Natural killer cell treated with Interleukin-12 subunit alpha and Interleukin-12 subunit beta and Interleukin-15 and Interleukin-18, amount 100 ng/mL, for 72 hours (primary cell): ENCODE data around the gene MAGI1. TPM values are rescaled to one million over a fixed set of nuclear protein-coding genes. Genes with fewer than 3 reads are reported as not detected.

Source experiments
- ATAC-seq, 2 donors: fragments of 150-1000 bp; cut with Tn5 transposase in 1 of 2; sonication (Bioruptor Pico), chemical (Tn5 transposase) in 1 of 2; 2 replicates each; pipeline ENCODE4 v1.10.0; 2021
- DNase-seq: peaks from one replicate; pipeline ENCODE4 v3.0.0; 2022; ENCODE audit warnings: low spot score
- H3K27ac Mint-ChIP-seq, 2 donors: 1 replicate in 1 of 2; 2 replicates in 1 of 2; pipeline ENCODE4 v1.8.0; 2022; ENCODE audit warnings: mixed read lengths in 2 of 2, mild to moderate bottlenecking in 1 of 2, moderate library complexity in 1 of 2
- H3K27me3 Mint-ChIP-seq, 2 donors: 1 replicate in 1 of 2; 2 replicates in 1 of 2; pipeline ENCODE4 v1.8.0; 2022; ENCODE audit warnings: mixed read lengths in 2 of 2
- H3K36me3 Mint-ChIP-seq: one replicate; pipeline ENCODE4 v1.8.0; 2022; ENCODE audit warnings: mixed read lengths
- H3K4me1 Mint-ChIP-seq, 2 donors: 1 replicate in 1 of 2; 2 replicates in 1 of 2; pipeline ENCODE4 v1.8.0; 2022; ENCODE audit warnings: low read depth in 2 of 2, mixed read lengths in 2 of 2, mild to moderate bottlenecking in 1 of 2
- H3K4me3 Mint-ChIP-seq: one replicate; pipeline ENCODE4 v1.8.0; 2022; ENCODE audit warnings: mixed read lengths
- H3K9me3 Mint-ChIP-seq: 2 replicates; pipeline ENCODE4 v1.8.0; 2022; ENCODE audit warnings: mixed read lengths
- total RNA-seq, 2 donors: library from RNA; stranded (reverse); gene quantifications; one replicate each; pipeline ENCODE4 v1.2.3, GENCODE V29; 2022

The MAGI1 gene
- total RNA-seq, 2 donors from 2014 or later, result not detected

- DNase-seq, result no peak
- no peak overlapping the region for H3K27ac Mint-ChIP-seq
These were observed 365.6 kb downstream of the MAGI1 start for GRCh38 chr3:65672871-65673815.

GRCh38 chr3:65672061-65672460 lies 366.7 kb downstream of the MAGI1 start:
- no peaks in the 10 kb centered on the region for H3K36me3 Mint-ChIP-seq
- H3K9me3 Mint-ChIP-seq, result no peaks in the 10 kb centered on the region
- ATAC-seq, result no peak
- no peak for DNase-seq
- H3K27me3 Mint-ChIP-seq, result no peaks in the 10 kb centered on the region
- H3K27ac Mint-ChIP-seq, result no peak overlapping the region
- no peak overlapping the region for H3K4me3 Mint-ChIP-seq
- H3K4me1 Mint-ChIP-seq, result no peaks in the 10 kb centered on the region

More at GRCh38 chr3:65672871-65673815, 365.6 kb downstream of the MAGI1 start:
- Mint-ChIP-seq H3K4me3 (no peak overlapping the region), H3K9me3 (no peaks in the 10 kb centered on the region), H3K36me3 (no peaks in the 10 kb centered on the region), H3K4me1 (no peaks in the 10 kb centered on the region), H3K27me3 (no peaks in the 10 kb centered on the region)
- no peak for ATAC-seq

- no peaks in the 10 kb centered on the region for H3K36me3 Mint-ChIP-seq
- H3K4me3 Mint-ChIP-seq, result no peak overlapping the region
- no peaks in the 10 kb centered on the region for H3K9me3 Mint-ChIP-seq
- no peaks in the 10 kb centered on the region for H3K4me1 Mint-ChIP-seq
- no peak for ATAC-seq
- no peaks in the 10 kb centered on the region for H3K27me3 Mint-ChIP-seq
- DNase-seq, result no peak
- H3K27ac Mint-ChIP-seq, result no peak overlapping the region
These were observed 367.7 kb downstream of the MAGI1 start for GRCh38 chr3:65671004-65671403.

- H3K4me1 Mint-ChIP-seq, result no peaks in the 10 kb centered on the region
- H3K27ac Mint-ChIP-seq, result no peak overlapping the region
- no peaks in the 10 kb centered on the region for H3K9me3 Mint-ChIP-seq
- DNase-seq (no peak), ATAC-seq (no peak)
- no peak overlapping the region for H3K4me3 Mint-ChIP-seq
- no peaks in the 10 kb centered on the region for H3K36me3 Mint-ChIP-seq
- no peaks in the 10 kb centered on the region for H3K27me3 Mint-ChIP-seq
These were observed 369.4 kb downstream of the MAGI1 start for GRCh38 chr3:65669163-65669875.

- Mint-ChIP-seq H3K36me3 (no peaks in the 10 kb centered on the region), H3K27ac (no peak overlapping the region), H3K4me3 (no peak overlapping the region), H3K27me3 (no peaks in the 10 kb centered on the region), H3K4me1 (no peaks in the 10 kb centered on the region), H3K9me3 (no peaks in the 10 kb centered on the region)
- no peak for ATAC-seq
- no peak for DNase-seq
These were observed 370.8 kb downstream of the MAGI1 start for GRCh38 chr3:65667963-65668362.

- H3K27me3 Mint-ChIP-seq, result no peaks in the 10 kb centered on the region
- no peak for DNase-seq
- H3K9me3 Mint-ChIP-seq, result no peaks in the 10 kb centered on the region
- no peak overlapping the region for H3K27ac Mint-ChIP-seq
- H3K4me1 Mint-ChIP-seq, result no peaks in the 10 kb centered on the region
- no peak overlapping the region for H3K4me3 Mint-ChIP-seq
- ATAC-seq, result no peak
- H3K36me3 Mint-ChIP-seq, result no peaks in the 10 kb centered on the region
These were observed 372.1 kb downstream of the MAGI1 start for GRCh38 chr3:65666448-65667091.

GRCh38 chr3:65665915-65666314 lies 372.8 kb downstream of the MAGI1 start:
- H3K4me1 Mint-ChIP-seq, result no peaks in the 10 kb centered on the region
- no peak for ATAC-seq
- H3K36me3 Mint-ChIP-seq, result no peaks in the 10 kb centered on the region

GRCh38 chr3:65664931-65665330 lies 373.8 kb downstream of the MAGI1 start:
- Mint-ChIP-seq H3K36me3 (no peaks in the 10 kb centered on the region), H3K4me1 (no peaks in the 10 kb centered on the region), H3K4me3 (no peak overlapping the region), H3K9me3 (no peaks in the 10 kb centered on the region), H3K27ac (no peak overlapping the region), H3K27me3 (no peaks in the 10 kb centered on the region)
- ATAC-seq (no peak), DNase-seq (no peak)

More at GRCh38 chr3:65665915-65666314, 372.8 kb downstream of the MAGI1 start:
- Mint-ChIP-seq H3K4me3 (no peak overlapping the region), H3K27ac (no peak overlapping the region), H3K9me3 (no peaks in the 10 kb centered on the region), H3K27me3 (no peaks in the 10 kb centered on the region)
- DNase-seq, result no peak

- Mint-ChIP-seq H3K27ac (no peak overlapping the region), H3K4me1 (no peaks in the 10 kb centered on the region), H3K36me3 (no peaks in the 10 kb centered on the region), H3K4me3 (no peak overlapping the region), H3K9me3 (no peaks in the 10 kb centered on the region), H3K27me3 (no peaks in the 10 kb centered on the region)
- ATAC-seq (no peak), DNase-seq (no peak)
These were observed 374.3 kb downstream of the MAGI1 start for GRCh38 chr3:65664446-65664845.

- no peak for ATAC-seq
These were observed 376.6 kb downstream of the MAGI1 start for GRCh38 chr3:65662095-65662494.

GRCh38 chr3:65660000-65660598 lies 378.6 kb downstream of the MAGI1 start:
- ATAC-seq (no peak), DNase-seq (no peak)
- no peaks in the 10 kb centered on the region for H3K27me3 Mint-ChIP-seq
- no peak overlapping the region for H3K27ac Mint-ChIP-seq
- no peak overlapping the region for H3K4me3 Mint-ChIP-seq
- no peaks in the 10 kb centered on the region for H3K4me1 Mint-ChIP-seq
- no peaks in the 10 kb centered on the region for H3K36me3 Mint-ChIP-seq
- H3K9me3 Mint-ChIP-seq, result peaks cover 3% of the 10 kb centered on the region

More at GRCh38 chr3:65662095-65662494, 376.6 kb downstream of the MAGI1 start:
- H3K4me1 Mint-ChIP-seq, result no peaks in the 10 kb centered on the region
- no peak overlapping the region for H3K27ac Mint-ChIP-seq
- H3K27me3 Mint-ChIP-seq, result no peaks in the 10 kb centered on the region
- no peak for DNase-seq
- no peaks in the 10 kb centered on the region for H3K9me3 Mint-ChIP-seq
- no peak overlapping the region for H3K4me3 Mint-ChIP-seq
- H3K36me3 Mint-ChIP-seq, result no peaks in the 10 kb centered on the region

- Mint-ChIP-seq H3K9me3 (peaks cover 3% of the 10 kb centered on the region), H3K27me3 (no peaks in the 10 kb centered on the region), H3K36me3 (no peaks in the 10 kb centered on the region), H3K4me3 (no peak overlapping the region), H3K4me1 (no peaks in the 10 kb centered on the region), H3K27ac (no peak overlapping the region)
- DNase-seq (no peak), ATAC-seq (no peak)
These were observed 379.3 kb downstream of the MAGI1 start for GRCh38 chr3:65659396-65659795.

- ATAC-seq, result no peak
- no peak overlapping the region for H3K4me3 Mint-ChIP-seq
- H3K36me3 Mint-ChIP-seq, result no peaks in the 10 kb centered on the region
- no peak for DNase-seq
- H3K27ac Mint-ChIP-seq, result no peak overlapping the region
- no peaks in the 10 kb centered on the region for H3K27me3 Mint-ChIP-seq
- H3K9me3 Mint-ChIP-seq, result peaks cover 3% of the 10 kb centered on the region
- H3K4me1 Mint-ChIP-seq, result no peaks in the 10 kb centered on the region
These were observed 380.3 kb downstream of the MAGI1 start for GRCh38 chr3:65658401-65658800.
